IMR-90 (cell line): Measurements from ENCODE around the gene MRPS10. TPM values are rescaled to one million over a fixed set of nuclear protein-coding genes. Genes with fewer than 3 reads are reported as not detected.

Source experiments
- ATAC-seq: fragments of 200-7000 bp; cut with Tn5 transposase; 2 replicates; pipeline ENCODE4 v1.9.1; 2020; ENCODE audit warnings: low read depth, mild to moderate bottlenecking, moderate library complexity
- BruUV-seq: library from RNA; stranded (reverse); fragments of 400-500 nt; replicated peaks from 2 replicates; lab custom pipeline; 2021; lab: Mats Ljungman, UMichigan
- CTCF ChIA-PET: fragments of 300-600 bp; formaldehyde crosslinking; extraction: SDS; loops from one replicate; lab custom pipeline; 2021; ENCODE audit warnings: antibody characterized with exemption; lab: Yijun Ruan, JAX
- POLR2A ChIA-PET: fragments of 300-600 bp; sonication (Branson Sonifier 250); formaldehyde crosslinking; loops from one replicate; lab custom pipeline; 2022; ENCODE audit warnings: antibody characterized with exemption; ENCODE audit not compliant: unreplicated experiment; lab: Charles Lee
- DNase-seq: peaks from one replicate; pipeline ENCODE4 v3.0.0; 2013
- H2AFZ ChIP-seq: replicated peaks from 2 replicates; pipeline ENCODE3; 2013; ENCODE audit warnings: low read length, mild to moderate bottlenecking; ENCODE audit not compliant: poor library complexity
- H2AK5ac ChIP-seq: 2 replicates; pipeline ENCODE4 v1.6.1; 2013; ENCODE audit warnings: low read depth, low read length, inconsistent platforms
- H2AK9ac ChIP-seq: replicated peaks from 2 replicates; pipeline ENCODE3; 2013; ENCODE audit warnings: mild to moderate bottlenecking, low read depth, low read length, moderate library complexity; ENCODE audit not compliant: poor library complexity
- H2BK120ac ChIP-seq: 2 replicates; pipeline ENCODE4 v1.6.1; 2013; ENCODE audit warnings: low read depth, low read length, inconsistent platforms
- H2BK15ac ChIP-seq: 3 replicates; pipeline ENCODE4 v1.6.1; 2013; ENCODE audit warnings: low read depth, low read length, inconsistent platforms
- H2BK20ac ChIP-seq: 2 replicates; pipeline ENCODE4 v1.6.1; 2013; ENCODE audit warnings: low read depth, mild to moderate bottlenecking, inconsistent platforms, low read length, moderate library complexity
- H2BK5ac ChIP-seq: 2 replicates; pipeline ENCODE4 v1.6.1; 2013; ENCODE audit warnings: mild to moderate bottlenecking, low read depth, low read length, inconsistent platforms; ENCODE audit not compliant: poor library complexity, severe bottlenecking
- H3K14ac ChIP-seq: replicated peaks from 2 replicates; pipeline ENCODE4 v1.6.1; 2013; ENCODE audit warnings: low read depth, low read length, inconsistent platforms
- H3K18ac ChIP-seq: 2 replicates; pipeline ENCODE4 v1.6.1; 2013; ENCODE audit warnings: low read depth, low read length, control low read depth
- H3K23ac ChIP-seq: 2 replicates; pipeline ENCODE4 v1.6.1; 2013; ENCODE audit warnings: low read depth, low read length, inconsistent platforms
- H3K27ac ChIP-seq: 2 replicates; pipeline ENCODE4 v1.5.1; 2013; ENCODE audit warnings: mild to moderate bottlenecking, control low read depth, low read length; ENCODE audit not compliant: insufficient read depth
- H3K27me3 ChIP-seq: 2 replicates; pipeline ENCODE4 v1.6.1; 2013; ENCODE audit warnings: low read length; ENCODE audit not compliant: control insufficient read depth, insufficient read depth
- H3K36me3 ChIP-seq: 2 replicates; pipeline ENCODE4 v1.6.1; 2013; ENCODE audit warnings: low read length, mixed read lengths; ENCODE audit not compliant: control insufficient read depth, insufficient read depth
- H3K4ac ChIP-seq: 2 replicates; pipeline ENCODE4 v1.6.1; 2013; ENCODE audit warnings: low read depth, low read length, inconsistent platforms
- H3K4me1 ChIP-seq: 2 replicates; pipeline ENCODE4 v1.6.1; 2013; ENCODE audit warnings: low read length, mixed read lengths; ENCODE audit not compliant: control insufficient read depth, insufficient read depth
- H3K4me2 ChIP-seq: 2 replicates; pipeline ENCODE4 v1.6.1; 2013; ENCODE audit warnings: low read depth, mild to moderate bottlenecking, control low read depth, low read length, moderate library complexity
- H3K4me3 ChIP-seq: 2 replicates; pipeline ENCODE4 v1.5.1; 2013; ENCODE audit warnings: low read depth, mild to moderate bottlenecking, control low read depth, low read length, moderate library complexity; ENCODE audit not compliant: insufficient read depth
- H3K56ac ChIP-seq: 2 replicates; pipeline ENCODE4 v1.6.1; 2013; ENCODE audit warnings: low read length, inconsistent platforms; ENCODE audit not compliant: insufficient read depth; ENCODE audit errors: extremely low read depth
- H3K79me1 ChIP-seq, 2 experiments: 2 replicates each; pipeline ENCODE4 v1.6.1; 2013; ENCODE audit warnings: low read length in 2 of 2, inconsistent platforms in 1 of 2, low read depth in 1 of 2
- H3K9ac ChIP-seq: 2 replicates; pipeline ENCODE4 v1.6.1; 2013; ENCODE audit warnings: low read depth, low read length, control low read depth
- H3K9me1 ChIP-seq: 2 replicates; pipeline ENCODE4 v1.6.1; 2013; ENCODE audit warnings: low read length, inconsistent platforms; ENCODE audit not compliant: insufficient read depth
- H3K9me3 ChIP-seq: 2 replicates; pipeline ENCODE4 v1.6.1; 2013; ENCODE audit warnings: low read length; ENCODE audit not compliant: control insufficient read depth, insufficient read depth
- H4K20me1 ChIP-seq: 2 replicates; pipeline ENCODE4 v1.6.1; 2013; ENCODE audit warnings: low read length, inconsistent platforms; ENCODE audit not compliant: insufficient read depth
- H4K5ac ChIP-seq: 2 replicates; pipeline ENCODE4 v1.6.1; 2013; ENCODE audit warnings: mild to moderate bottlenecking, low read depth, low read length, control low read depth
- H4K8ac ChIP-seq, 2 experiments: 2 replicates each; pipeline ENCODE4 v1.6.1; 2013; ENCODE audit warnings: low read depth in 2 of 2, low read length in 2 of 2, control low read depth in 1 of 2, inconsistent platforms in 1 of 2
- H4K91ac ChIP-seq: 2 replicates; pipeline ENCODE4 v1.6.1; 2013; ENCODE audit warnings: low read depth, low read length, inconsistent platforms; ENCODE audit not compliant: insufficient read depth
- CHD1 ChIP-seq: IDR thresholded peaks from 2 replicates; pipeline ENCODE4 v1.6.1; 2012; ENCODE audit warnings: low read depth, low read length, improper control_type of control experiment
- CTCF ChIP-seq: conservative IDR thresholded peaks from 2 replicates; pipeline ENCODE4 v1.5.1; 2012; ENCODE audit warnings: mild to moderate bottlenecking, low read depth, low read length, improper control_type of control experiment
- ELK1 ChIP-seq: fragments of 150-350 bp; IDR thresholded peaks from 2 replicates; pipeline ENCODE4 v1.6.1; 2016; ENCODE audit warnings: low read depth, mild to moderate bottlenecking, low read length, moderate library complexity, borderline replicate concordance
- FOS ChIP-seq: fragments of 150-350 bp; IDR thresholded peaks from 2 replicates; pipeline ENCODE4 v1.6.1; 2016; ENCODE audit warnings: low read depth, low read length
- MAZ ChIP-seq: IDR thresholded peaks from 2 replicates; pipeline ENCODE4 v1.6.1; 2012; ENCODE audit warnings: low read depth, mild to moderate bottlenecking, low read length, improper control_type of control experiment, moderate library complexity, borderline replicate concordance
- NFE2L2 ChIP-seq: fragments of 150-350 bp; IDR thresholded peaks from 2 replicates; pipeline ENCODE4 v1.6.1; 2016; ENCODE audit warnings: low read depth, mild to moderate bottlenecking, low read length
- POLR2A ChIP-seq: IDR thresholded peaks from 2 replicates; pipeline ENCODE4 v1.6.1; 2012; ENCODE audit warnings: mild to moderate bottlenecking, low read depth, low read length
- RAD21 ChIP-seq: IDR thresholded peaks from 2 replicates; pipeline ENCODE4 v1.6.1; 2012; ENCODE audit warnings: low read length, improper control_type of control experiment
- RCOR1 ChIP-seq: IDR thresholded peaks from 2 replicates; pipeline ENCODE4 v1.6.1; 2012; ENCODE audit warnings: mild to moderate bottlenecking, low read length, improper control_type of control experiment; ENCODE audit not compliant: insufficient replicate concordance
- RFX5 ChIP-seq: IDR thresholded peaks from 2 replicates; pipeline ENCODE4 v1.8.0; 2012; ENCODE audit warnings: low read depth, mild to moderate bottlenecking, low read length, moderate library complexity
- SMC3 ChIP-seq: fragments of 150-350 bp; IDR thresholded peaks from 2 replicates; pipeline ENCODE4 v1.6.1; 2016; ENCODE audit warnings: low read depth, mild to moderate bottlenecking, antibody characterized with exemption, low read length, moderate library complexity
- WGBS, 2 experiments: methylation state at CpG; one replicate each; pipeline versions ENCODE4 v1.1.5 to v1.1.7; 2013; ENCODE audit warnings: missing lambda C conversion rate in 2 of 2; ENCODE audit not compliant: insufficient read length in 1 of 2; ENCODE audit errors: extremely low coverage in 2 of 2; 5-methylcytosine and 5-hydroxymethylcytosine counted together
- dilution Hi-C: fragments of 300-500 bp; cut with HindIII; formaldehyde crosslinking; loops from one replicate; pipeline ENCODE4 v1.14.3; 2018; ENCODE audit warnings: low sequenced_read_pairs; ENCODE audit not compliant: unreplicated experiment
- in situ Hi-C: fragments of 300-500 bp; cut with MboI; formaldehyde crosslinking; loops from 3 replicates; pipeline ENCODE4 v1.14.3; 2019; ENCODE audit warnings: low sequenced_read_pairs, inconsistent platforms, mixed read lengths
- intact Hi-C: fragments of 100-400 bp; cut with micrococcal nuclease; formaldehyde crosslinking; loops from 2 replicates; pipeline ENCODE4 v1.10.0; 2022
- polyA plus RNA-seq, 3 experiments: library from polyadenylated mRNA; depleted of rRNA; stranded (reverse); fragments of >200 nt; gene quantifications; 2 replicates each; pipeline ENCODE4 v1.2.3, GENCODE V29; 2012; ENCODE audit warnings: low replicate concordance in 1 of 3
- total RNA-seq: library from RNA; depleted of rRNA; stranded (reverse); fragments of >200 nt; gene quantifications from 2 replicates; pipeline ENCODE4 v1.2.3, GENCODE V29; 2012
- TF ChIP-seq, protein P1 (sequence below): fragments of 150-350 bp; IDR thresholded peaks from 2 replicates; pipeline ENCODE4 v1.6.1; 2017; ENCODE audit warnings: mild to moderate bottlenecking, antibody characterized with exemption, low read length, low read depth

MRPS10 gene
- total and polyA plus RNA-seq, 2 of the 4 experiments (the other 2 are of a cell fraction): 28.5 to 47.0 TPM

GRCh38 chr6:42210551-42210950 lies 7.1 kb downstream of the MRPS10 start:
- H3K9ac ChIP-seq: no peak overlapping the region
- H2AFZ ChIP-seq: no peak overlapping the region
- DNase-seq: no peak
- no CpG with 5 or more reads among the region's 1 CpG for WGBS, 2 experiments
- H2BK5ac ChIP-seq: no peak overlapping the region
- intact Hi-C loops (loop anchor here (10.0 kb wide), 1 partner anchor 426 kb away; the partner anchor contains the start of genes PRICKLE4 and TOMM6), in situ Hi-C loops (loop anchor here (5.0 kb wide), 1 partner anchor 133 kb away; no protein-coding TSS in a partner anchor), dilution Hi-C loops (no loop called here)
- no peak for TF ChIP-seq RAD21
- TF ChIP-seq SMC3: no peak
- TF ChIP-seq RCOR1: no peak
- no peak for TF ChIP-seq POLR2A
- no peak for TF ChIP-seq RFX5
- TF ChIP-seq ELK1: no peak
- TF ChIP-seq FOS: no peak
- TF ChIP-seq CTCF: no peak
- TF ChIP-seq, protein P1, sequence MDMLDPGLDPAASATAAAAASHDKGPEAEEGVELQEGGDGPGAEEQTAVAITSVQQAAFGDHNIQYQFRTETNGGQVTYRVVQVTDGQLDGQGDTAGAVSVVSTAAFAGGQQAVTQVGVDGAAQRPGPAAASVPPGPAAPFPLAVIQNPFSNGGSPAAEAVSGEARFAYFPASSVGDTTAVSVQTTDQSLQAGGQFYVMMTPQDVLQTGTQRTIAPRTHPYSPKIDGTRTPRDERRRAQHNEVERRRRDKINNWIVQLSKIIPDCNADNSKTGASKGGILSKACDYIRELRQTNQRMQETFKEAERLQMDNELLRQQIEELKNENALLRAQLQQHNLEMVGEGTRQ: no peak
- no peak for TF ChIP-seq NFE2L2
- TF ChIP-seq MAZ: no peak
- no peak for TF ChIP-seq CHD1
- H4K8ac ChIP-seq: no peak overlapping the region
- H3K18ac ChIP-seq: no peak overlapping the region
- no peak overlapping the region for H3K4ac ChIP-seq
- CTCF ChIA-PET: no interaction called here
- H3K27me3 ChIP-seq: no peaks in the 10 kb centered on the region
- no peak overlapping the region for H3K23ac ChIP-seq
- BruUV-seq: no TSS peak
- no peak overlapping the region for H4K5ac ChIP-seq
- no peaks in the 10 kb centered on the region for H3K9me3 ChIP-seq
- H2BK20ac ChIP-seq: no peak overlapping the region
- no peaks in the 10 kb centered on the region for H3K4me1 ChIP-seq
- no peak overlapping the region for H2BK120ac ChIP-seq
- no peaks in the 10 kb centered on the region; the same call in 1 of the 2 replicates for H4K20me1 ChIP-seq
- no peak overlapping the region for H2AK5ac ChIP-seq
- POLR2A ChIA-PET: no interaction called here
- no peak overlapping the region for H3K27ac ChIP-seq
- no peak overlapping the region for H2BK15ac ChIP-seq
- H3K9me1 ChIP-seq: no peaks in the 10 kb centered on the region
- peaks cover 26% of the 10 kb centered on the region for H3K36me3 ChIP-seq
- ATAC-seq: no peak
- peaks cover 9 to 24% of the 10 kb centered on the region in 2 experiments; a peak in 2 of 4 replicates for H3K79me1 ChIP-seq
- H3K4me3 ChIP-seq: no peak overlapping the region
- no peak overlapping the region for H2AK9ac ChIP-seq
- no peak overlapping the region for H3K14ac ChIP-seq
- H3K56ac ChIP-seq: no peak overlapping the region
- no peak overlapping the region for H4K91ac ChIP-seq
- H3K4me2 ChIP-seq: no peak overlapping the region
